ENCODE data around the gene RHOV. TPM values are rescaled to one million over a fixed set of nuclear protein-coding genes. Genes with fewer than 3 reads are reported as not detected.

Gene RHOV
- total RNA-seq, 1 donor from 2014 or later: 7.1 TPM

DNA sequence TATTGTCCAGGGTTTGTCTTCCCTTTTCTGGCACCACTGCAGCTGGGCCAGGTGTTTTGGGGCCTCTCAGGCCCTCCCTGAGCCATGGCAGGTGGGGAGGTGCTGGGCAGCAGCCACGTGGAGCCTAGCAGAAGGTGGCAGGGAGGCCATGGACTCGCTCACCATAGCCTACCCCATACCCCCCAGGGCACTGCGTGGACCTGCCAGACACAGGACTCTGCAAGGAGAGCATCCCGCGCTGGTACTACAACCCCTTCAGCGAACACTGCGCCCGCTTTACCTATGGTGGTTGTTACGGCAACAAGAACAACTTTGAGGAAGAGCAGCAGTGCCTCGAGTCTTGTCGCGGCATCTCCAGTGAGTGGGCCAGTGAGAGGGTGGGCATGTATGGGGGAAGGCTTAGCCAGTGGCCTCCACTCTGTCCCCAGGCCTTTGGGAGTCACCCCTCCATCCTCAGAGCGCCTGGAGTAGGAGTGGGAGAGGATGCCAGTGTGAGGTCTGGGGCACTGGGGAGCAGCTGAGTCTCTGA is 18.3 kb downstream of the RHOV start:
- FAIRE-seq (no peak), DNase-seq (ENCODE audit: low read depth) (no peak)
- Histone ChIP-seq H3K4me3 (ENCODE audit: low read depth, low read length) (no peak overlapping the region), H3K36me3 (ENCODE audit: control insufficient read depth, insufficient read depth, low read length) (peaks cover 44% of the 10 kb centered on the region), H3K27me3 (ENCODE audit: control insufficient read depth, insufficient read depth, low read length) (no peaks in the 10 kb centered on the region)
- TF ChIP-seq, protein P1, sequence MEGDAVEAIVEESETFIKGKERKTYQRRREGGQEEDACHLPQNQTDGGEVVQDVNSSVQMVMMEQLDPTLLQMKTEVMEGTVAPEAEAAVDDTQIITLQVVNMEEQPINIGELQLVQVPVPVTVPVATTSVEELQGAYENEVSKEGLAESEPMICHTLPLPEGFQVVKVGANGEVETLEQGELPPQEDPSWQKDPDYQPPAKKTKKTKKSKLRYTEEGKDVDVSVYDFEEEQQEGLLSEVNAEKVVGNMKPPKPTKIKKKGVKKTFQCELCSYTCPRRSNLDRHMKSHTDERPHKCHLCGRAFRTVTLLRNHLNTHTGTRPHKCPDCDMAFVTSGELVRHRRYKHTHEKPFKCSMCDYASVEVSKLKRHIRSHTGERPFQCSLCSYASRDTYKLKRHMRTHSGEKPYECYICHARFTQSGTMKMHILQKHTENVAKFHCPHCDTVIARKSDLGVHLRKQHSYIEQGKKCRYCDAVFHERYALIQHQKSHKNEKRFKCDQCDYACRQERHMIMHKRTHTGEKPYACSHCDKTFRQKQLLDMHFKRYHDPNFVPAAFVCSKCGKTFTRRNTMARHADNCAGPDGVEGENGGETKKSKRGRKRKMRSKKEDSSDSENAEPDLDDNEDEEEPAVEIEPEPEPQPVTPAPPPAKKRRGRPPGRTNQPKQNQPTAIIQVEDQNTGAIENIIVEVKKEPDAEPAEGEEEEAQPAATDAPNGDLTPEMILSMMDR (IDR thresholded peaks at IDR 0.05; ENCODE audit: insufficient read depth, low read length, severe bottlenecking): no peak

DNA sequence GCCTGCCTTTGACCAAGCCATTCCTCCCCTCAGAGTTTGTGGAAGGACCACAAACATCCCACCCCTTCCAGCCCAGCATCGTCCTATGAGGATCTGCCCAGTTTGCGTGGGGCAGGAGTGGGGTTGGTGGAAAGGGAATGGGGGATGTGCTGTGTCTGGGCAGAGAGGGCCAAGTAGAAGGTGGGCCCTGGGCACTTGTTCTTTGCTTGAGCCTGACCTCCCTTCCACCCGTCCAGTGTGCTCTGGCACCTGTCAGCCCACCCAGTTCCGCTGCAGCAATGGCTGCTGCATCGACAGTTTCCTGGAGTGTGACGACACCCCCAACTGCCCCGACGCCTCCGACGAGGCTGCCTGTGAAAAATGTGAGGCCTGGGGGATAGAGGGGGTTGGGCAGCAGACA is 19.9 kb downstream of the RHOV start:
- H3K4me3 ChIP-seq (ENCODE audit: low read depth, low read length): no peak overlapping the region
- H3K27me3 ChIP-seq (ENCODE audit: control insufficient read depth, insufficient read depth, low read length): no peaks in the 10 kb centered on the region
- TF ChIP-seq, protein P1 (IDR thresholded peaks at IDR 0.05; ENCODE audit: insufficient read depth, low read length, severe bottlenecking): no peak
- no peak for DNase-seq (ENCODE audit: low read depth)
- H3K36me3 ChIP-seq (ENCODE audit: control insufficient read depth, insufficient read depth, low read length): peaks cover 52% of the 10 kb centered on the region
- FAIRE-seq: no peak

DNA sequence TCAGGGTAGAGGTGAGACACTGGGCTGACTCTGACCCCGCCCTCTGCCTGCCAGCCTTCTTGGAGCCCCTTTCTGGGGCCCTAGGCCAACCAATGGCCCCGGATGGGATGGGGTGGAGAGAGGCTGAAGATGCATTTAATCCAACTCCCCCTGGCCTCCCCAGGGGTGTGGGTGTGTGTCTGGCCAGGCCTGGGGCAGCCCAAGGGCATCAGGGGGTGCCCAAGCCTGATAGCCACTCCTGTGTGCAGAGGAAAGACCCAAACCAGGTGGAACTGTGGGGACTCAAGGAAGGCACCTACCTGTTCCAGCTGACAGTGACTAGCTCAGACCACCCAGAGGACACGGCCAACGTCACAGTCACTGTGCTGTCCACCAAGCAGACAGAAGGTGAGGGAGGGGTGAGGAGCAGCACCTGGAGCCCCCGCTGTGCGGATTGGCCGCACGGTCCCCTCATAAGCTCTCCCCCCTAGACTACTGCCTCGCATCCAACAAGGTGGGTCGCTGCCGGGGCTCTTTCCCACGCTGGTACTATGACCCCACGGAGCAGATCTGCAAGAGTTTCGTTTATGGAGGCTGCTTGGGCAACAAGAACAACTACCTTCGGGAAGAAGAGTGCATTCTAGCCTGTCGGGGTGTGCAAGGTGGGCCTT is 20.7 kb downstream of the RHOV start:
- H3K27me3 ChIP-seq (ENCODE audit: control insufficient read depth, insufficient read depth, low read length): no peaks in the 10 kb centered on the region
- TF ChIP-seq, protein P1 (IDR thresholded peaks at IDR 0.05; ENCODE audit: insufficient read depth, low read length, severe bottlenecking): no peak
- no peak for FAIRE-seq
- H3K4me3 ChIP-seq (ENCODE audit: low read depth, low read length): no peak overlapping the region
- H3K36me3 ChIP-seq (ENCODE audit: control insufficient read depth, insufficient read depth, low read length): peaks cover 49% of the 10 kb centered on the region
- DNase-seq (ENCODE audit: low read depth): no peak

DNA sequence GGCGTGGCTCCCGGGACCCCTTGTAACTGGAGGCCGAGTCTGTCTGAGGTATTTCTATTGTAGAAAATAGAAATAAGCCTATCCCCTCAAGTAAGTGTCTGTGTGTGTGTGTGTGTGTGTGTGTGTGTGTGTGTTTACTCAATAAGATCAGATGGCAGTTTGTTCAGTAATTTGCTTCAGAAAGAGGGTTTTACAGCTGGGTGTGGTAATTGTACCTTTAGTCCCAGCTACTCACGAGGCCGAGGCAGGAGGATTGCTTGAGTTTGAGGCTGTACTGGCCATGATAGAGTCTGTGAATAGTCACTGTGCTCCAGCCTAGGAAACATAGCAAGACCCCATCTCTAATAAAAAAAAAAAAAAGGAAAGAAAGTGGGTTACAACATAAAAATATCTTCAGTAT is 21.5 kb downstream of the RHOV start:
- FAIRE-seq: no peak
- no peak overlapping the region for H3K4me3 ChIP-seq (ENCODE audit: low read depth, low read length)
- H3K36me3 ChIP-seq (ENCODE audit: control insufficient read depth, insufficient read depth, low read length): peaks cover 52% of the 10 kb centered on the region
- no peak for DNase-seq (ENCODE audit: low read depth)
- H3K27me3 ChIP-seq (ENCODE audit: control insufficient read depth, insufficient read depth, low read length): no peaks in the 10 kb centered on the region
- TF ChIP-seq, protein P1 (IDR thresholded peaks at IDR 0.05; ENCODE audit: insufficient read depth, low read length, severe bottlenecking): no peak

DNA sequence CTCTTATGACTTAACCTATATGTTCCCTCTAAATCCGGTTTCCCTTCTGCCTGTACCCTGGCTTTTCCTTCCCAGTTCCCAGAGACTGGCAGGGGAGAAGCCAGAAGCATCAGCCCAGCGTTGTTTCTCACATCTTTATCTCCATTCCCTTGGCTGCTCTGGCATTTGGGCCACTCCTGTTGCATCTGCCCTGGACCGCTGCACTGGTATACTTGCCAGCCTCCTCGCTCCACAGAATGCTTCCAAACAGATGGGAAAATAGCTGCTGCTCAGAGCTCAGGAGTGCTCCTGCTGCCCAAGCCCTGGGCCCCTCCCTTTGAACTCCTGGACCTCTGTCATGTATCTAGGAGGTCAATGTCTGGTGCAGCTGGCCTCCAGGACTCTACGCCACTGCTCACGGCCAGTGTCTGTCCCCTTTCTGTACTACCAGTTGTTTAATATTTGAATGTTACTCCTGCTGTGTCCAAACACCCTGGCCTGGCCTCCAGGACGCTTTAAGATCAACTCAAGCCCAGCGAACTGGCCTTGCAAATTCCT is 23.4 kb downstream of the RHOV start:
- Histone ChIP-seq H3K4me3 (ENCODE audit: low read depth, low read length) (no peak overlapping the region), H3K36me3 (ENCODE audit: control insufficient read depth, insufficient read depth, low read length) (peaks cover 42% of the 10 kb centered on the region), H3K27me3 (ENCODE audit: control insufficient read depth, insufficient read depth, low read length) (no peaks in the 10 kb centered on the region)
- FAIRE-seq (no peak), DNase-seq (ENCODE audit: low read depth) (no peak)
- TF ChIP-seq, protein P1 (IDR thresholded peaks at IDR 0.05; ENCODE audit: insufficient read depth, low read length, severe bottlenecking): no peak

Data from bronchial epithelial cell (primary cell).